Testis (tissue), 2 donors: Measurements from ENCODE around the gene NUDCD3.

Experiments
- POLR2A ChIP-seq: fragments of 450-650 bp; IDR thresholded peaks from one replicate; pipeline ENCODE4 v1.6.1; 2017; ENCODE audit warnings: antibody characterized with exemption, mild to moderate bottlenecking, moderate library complexity
- TF ChIP-seq, protein P1 (sequence below), 3 experiments: fragments of 450-650 bp in 2 of 3; fragments of 200-600 bp in 1 of 3; sonication (generic) in 1 of 3; IDR thresholded peaks; one replicate each; pipeline ENCODE4 v1.5.1; 2016 to 2019; ENCODE audit warnings: antibody characterized with exemption in 3 of 3, mild to moderate bottlenecking in 2 of 3, moderate library complexity in 1 of 3

DNA sequence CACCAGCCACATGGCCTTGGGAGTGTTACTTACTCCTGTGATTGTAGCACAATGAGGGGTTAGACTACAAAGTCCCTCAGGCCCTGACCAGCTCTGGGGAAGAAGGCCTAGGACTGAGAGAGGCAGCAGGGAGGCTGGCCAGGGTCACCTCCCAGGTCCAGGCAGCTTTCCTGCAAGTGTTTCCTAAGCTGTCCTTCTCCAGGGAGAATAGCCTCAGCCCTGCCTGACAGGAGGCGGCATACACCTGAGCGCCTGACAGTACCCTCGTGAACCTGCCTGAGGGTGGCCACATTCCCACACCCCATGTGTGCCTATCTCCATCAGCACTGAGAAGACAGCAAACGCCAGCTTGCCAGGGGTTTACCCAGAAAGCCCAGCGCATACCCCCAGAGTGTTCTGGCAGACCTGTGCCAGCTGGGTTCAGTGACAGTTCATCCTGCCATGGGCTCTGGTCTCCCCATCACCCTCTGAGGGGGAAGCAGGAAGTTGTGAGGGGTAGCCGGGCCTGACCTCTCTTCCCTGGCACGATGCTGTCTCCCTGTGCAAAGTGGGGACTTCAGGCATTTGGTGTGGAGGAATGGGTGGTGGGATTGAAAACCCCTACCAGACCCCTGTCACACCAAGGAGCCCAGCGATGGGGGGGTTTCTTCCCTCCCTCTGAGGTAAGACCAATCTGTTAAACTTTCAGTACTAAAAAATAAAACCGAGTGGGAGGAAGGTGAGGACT lies 108.8 kb downstream of the NUDCD3 start:
- TF ChIP-seq POLR2A: no peak
- TF ChIP-seq, protein P1, sequence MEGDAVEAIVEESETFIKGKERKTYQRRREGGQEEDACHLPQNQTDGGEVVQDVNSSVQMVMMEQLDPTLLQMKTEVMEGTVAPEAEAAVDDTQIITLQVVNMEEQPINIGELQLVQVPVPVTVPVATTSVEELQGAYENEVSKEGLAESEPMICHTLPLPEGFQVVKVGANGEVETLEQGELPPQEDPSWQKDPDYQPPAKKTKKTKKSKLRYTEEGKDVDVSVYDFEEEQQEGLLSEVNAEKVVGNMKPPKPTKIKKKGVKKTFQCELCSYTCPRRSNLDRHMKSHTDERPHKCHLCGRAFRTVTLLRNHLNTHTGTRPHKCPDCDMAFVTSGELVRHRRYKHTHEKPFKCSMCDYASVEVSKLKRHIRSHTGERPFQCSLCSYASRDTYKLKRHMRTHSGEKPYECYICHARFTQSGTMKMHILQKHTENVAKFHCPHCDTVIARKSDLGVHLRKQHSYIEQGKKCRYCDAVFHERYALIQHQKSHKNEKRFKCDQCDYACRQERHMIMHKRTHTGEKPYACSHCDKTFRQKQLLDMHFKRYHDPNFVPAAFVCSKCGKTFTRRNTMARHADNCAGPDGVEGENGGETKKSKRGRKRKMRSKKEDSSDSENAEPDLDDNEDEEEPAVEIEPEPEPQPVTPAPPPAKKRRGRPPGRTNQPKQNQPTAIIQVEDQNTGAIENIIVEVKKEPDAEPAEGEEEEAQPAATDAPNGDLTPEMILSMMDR (IDR thresholded peaks at IDR 0.05): no peak
